GM13976 (cell line): ENCODE measurements around the gene VWA3A.

Experiments
- DNase-seq: peaks from one replicate; pipeline ENCODE4 v3.0.0; 2012; ENCODE audit warnings: low spot score
- in situ Hi-C: fragments of 300-500 bp; cut with MboI; formaldehyde crosslinking; loops from one replicate; pipeline ENCODE4 v1.12.0; 2022; ENCODE audit warnings: low sequenced_read_pairs, mixed read lengths, inconsistent platforms; ENCODE audit not compliant: unreplicated experiment
- TF ChIP-seq, protein P1 (sequence below): IDR thresholded peaks from 2 replicates; pipeline ENCODE4 v1.5.1; 2012; ENCODE audit warnings: borderline replicate concordance, mild to moderate bottlenecking; ENCODE audit not compliant: insufficient read depth; ENCODE audit errors: extremely low read depth, missing control alignments, control extremely low read depth

The VWA3A gene

DNA sequence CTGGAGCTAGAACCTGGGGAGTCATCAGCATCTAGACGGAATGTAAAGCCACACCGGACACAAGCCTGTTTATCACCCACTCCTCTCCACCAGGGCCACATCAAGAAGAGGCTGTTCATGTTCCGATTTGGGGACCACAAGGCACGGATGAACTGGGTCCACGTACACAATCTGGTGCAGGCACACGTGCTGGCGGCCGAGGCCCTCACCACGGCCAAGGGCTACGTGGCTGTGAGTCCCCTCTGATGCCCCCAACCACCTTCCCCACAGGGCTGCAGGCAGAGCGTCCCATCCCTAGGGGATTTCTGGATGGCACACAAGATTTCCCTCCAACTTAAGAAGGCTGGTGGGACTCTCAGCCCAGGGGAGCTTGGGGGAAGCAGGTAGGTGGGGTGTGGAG is 89.1 kb downstream of the VWA3A start:
- TF ChIP-seq, protein P1, sequence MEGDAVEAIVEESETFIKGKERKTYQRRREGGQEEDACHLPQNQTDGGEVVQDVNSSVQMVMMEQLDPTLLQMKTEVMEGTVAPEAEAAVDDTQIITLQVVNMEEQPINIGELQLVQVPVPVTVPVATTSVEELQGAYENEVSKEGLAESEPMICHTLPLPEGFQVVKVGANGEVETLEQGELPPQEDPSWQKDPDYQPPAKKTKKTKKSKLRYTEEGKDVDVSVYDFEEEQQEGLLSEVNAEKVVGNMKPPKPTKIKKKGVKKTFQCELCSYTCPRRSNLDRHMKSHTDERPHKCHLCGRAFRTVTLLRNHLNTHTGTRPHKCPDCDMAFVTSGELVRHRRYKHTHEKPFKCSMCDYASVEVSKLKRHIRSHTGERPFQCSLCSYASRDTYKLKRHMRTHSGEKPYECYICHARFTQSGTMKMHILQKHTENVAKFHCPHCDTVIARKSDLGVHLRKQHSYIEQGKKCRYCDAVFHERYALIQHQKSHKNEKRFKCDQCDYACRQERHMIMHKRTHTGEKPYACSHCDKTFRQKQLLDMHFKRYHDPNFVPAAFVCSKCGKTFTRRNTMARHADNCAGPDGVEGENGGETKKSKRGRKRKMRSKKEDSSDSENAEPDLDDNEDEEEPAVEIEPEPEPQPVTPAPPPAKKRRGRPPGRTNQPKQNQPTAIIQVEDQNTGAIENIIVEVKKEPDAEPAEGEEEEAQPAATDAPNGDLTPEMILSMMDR = no peak
- DNase-seq = no peak
- in situ Hi-C loops = loop anchor here (5.0 to 25.0 kb wide), 3 partner anchors 77 to 369 kb away; partner anchors contain the start of gene PDZD9

DNA sequence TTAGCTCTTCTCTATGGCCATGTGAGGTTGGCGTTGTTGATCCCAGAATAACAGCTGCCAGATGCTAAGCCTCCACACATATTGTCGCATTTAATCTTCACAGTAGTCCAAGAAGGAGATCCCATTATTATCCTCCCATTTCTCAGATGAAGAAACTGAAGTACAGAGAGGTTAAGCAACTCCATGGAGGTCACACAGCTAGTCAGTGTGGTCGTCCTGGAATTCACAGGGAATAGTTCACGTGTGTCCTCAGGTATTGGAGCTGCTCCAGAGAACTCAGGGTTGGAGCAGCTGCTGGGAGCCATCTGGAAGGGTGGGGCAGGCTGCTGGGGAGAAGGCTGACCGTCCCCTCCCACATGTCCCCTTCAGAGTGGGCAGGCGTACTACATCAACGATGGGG is 89.5 kb downstream of the VWA3A start:
- in situ Hi-C loops = loop anchor here (5.0 to 25.0 kb wide), 3 partner anchors 77 to 370 kb away; partner anchors contain the start of gene PDZD9
- TF ChIP-seq, protein P1 = no peak
- no peak for DNase-seq

DNA sequence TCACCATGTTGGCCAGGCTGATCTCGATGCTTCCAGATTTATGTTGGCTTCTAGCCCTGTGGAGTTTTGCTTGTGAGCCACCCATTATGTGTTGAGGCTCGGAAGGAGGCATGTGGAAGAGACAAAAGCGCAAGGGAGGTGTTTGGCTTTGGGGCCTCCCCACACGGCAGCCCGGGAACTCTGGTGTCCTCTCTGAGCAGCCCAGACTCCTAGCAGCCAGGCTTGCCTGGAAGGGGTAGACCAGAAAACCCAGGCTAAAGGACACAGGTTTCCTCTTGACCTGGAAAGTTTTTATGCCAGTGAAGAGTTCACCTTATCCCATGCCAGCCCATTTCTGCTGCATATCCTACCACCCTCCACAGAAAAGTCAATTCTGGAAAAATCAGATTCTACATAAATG is 91.0 kb downstream of the VWA3A start:
- in situ Hi-C loops = loop anchor here (5.0 to 25.0 kb wide), 3 partner anchors 79 to 371 kb away; partner anchors contain the start of gene PDZD9
- TF ChIP-seq, protein P1 = no peak
- DNase-seq = no peak

DNA sequence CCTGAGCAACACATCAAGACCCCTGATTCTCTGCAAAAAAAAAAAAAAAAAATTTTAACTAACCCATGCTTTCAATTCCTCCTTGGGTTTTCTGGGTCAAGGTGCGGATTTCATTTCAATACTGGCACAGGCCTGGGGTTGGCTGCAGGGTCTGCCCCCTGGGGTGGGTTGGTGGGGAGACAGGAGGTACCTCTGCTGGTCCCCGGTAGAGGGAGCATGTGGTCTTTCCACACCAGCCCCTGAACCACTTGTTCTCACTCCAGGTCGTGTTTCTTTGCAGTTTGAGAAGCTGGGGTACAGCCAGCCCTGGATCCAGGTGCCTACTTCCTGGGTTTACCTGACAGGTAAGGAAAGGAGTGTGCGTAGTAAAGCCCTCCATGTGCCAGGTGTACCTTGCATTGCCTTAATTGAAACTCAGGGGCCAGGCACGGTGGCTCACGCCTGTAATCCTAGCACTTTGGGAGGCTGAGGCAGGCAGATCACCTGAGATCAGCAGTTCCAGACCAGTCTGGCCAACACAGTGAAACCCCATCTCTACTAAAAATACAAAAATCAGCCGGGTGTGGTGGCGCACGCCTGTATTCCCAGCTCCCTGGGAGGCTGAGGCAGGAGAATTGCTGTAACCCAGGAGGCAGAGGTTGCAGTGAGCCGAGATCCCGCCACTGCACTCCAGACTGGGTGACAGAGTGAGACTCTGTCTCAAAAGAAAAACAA is 91.7 kb downstream of the VWA3A start:
- in situ Hi-C loops = loop anchor here (5.0 to 25.0 kb wide), 3 partner anchors 79 to 372 kb away; partner anchors contain the start of gene PDZD9
- peak; percentile 58 for DNase-seq
- TF ChIP-seq, protein P1 = peak; percentile 19

DNA sequence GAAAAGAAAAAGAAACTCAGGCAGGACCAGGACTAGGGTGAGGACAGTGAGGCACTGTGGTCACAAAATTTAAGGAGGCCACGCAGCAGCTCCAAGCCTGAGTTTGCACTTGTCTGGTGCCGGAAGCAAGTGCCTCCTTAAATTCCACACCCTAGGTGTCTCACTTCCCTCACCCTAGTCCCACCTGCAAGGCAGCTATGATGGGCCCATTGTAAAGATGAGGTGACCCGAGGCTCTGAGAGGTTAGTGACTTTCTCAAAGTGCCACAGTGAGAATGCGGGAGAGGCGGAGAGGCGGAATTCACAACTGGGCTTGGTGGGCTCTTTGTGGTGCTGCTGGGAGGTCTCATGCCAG is 92.3 kb downstream of the VWA3A start:
- no peak for DNase-seq
- in situ Hi-C loops = loop anchor here (5.0 to 25.0 kb wide), 3 partner anchors 80 to 372 kb away; partner anchors contain the start of gene PDZD9
- TF ChIP-seq, protein P1 = no peak

DNA sequence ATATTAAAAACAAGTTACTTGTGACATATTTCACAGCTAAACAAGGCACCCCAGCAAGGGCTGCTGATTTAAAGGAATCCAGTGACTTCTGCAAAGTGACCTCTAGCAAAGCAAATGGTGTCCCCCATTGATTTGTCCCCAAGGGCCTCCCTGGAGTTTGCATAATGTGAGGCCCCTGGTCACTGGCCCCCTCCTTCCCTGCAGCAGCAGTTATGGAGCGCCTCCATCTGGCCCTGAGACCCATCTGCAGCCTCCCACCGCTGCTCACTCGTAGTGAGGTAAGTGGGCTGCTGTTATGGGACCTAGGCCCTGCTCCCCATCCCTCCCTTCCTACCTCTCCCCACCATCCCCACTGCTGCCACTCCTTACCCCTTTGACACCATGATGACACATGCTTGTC is 94.2 kb downstream of the VWA3A start:
- no peak for DNase-seq

More for the DNA sequence above, 94.2 kb downstream of the VWA3A start:
- TF ChIP-seq, protein P1 = no peak
- in situ Hi-C loops = loop anchor here (10.0 to 25.0 kb wide), 2 partner anchors 82 to 374 kb away; no protein-coding TSS in a partner anchor
